GM23338 (cell line): Measurements from ENCODE around the gene ZNF334. TPM values are rescaled to one million over a fixed set of nuclear protein-coding genes. Genes with fewer than 3 reads are reported as not detected.

ENCODE experiments used
- ATAC-seq: fragments of 200-7000 bp; cut with Tn5 transposase; 3 replicates; pipeline ENCODE4 v1.9.1; 2020
- DNase-seq: peaks from one replicate; pipeline ENCODE4 v3.0.0-alpha.2; 2015; ENCODE audit warnings: low spot score
- H2AFZ ChIP-seq: fragments of 200-600 bp; sonication (generic); 2 replicates; pipeline ENCODE4 v1.8.0; 2016; ENCODE audit warnings: antibody characterized with exemption, mild to moderate bottlenecking, moderate library complexity
- H3F3A ChIP-seq: fragments of 200-600 bp; sonication (generic); replicated peaks from 2 replicates; pipeline ENCODE4 v1.8.0; 2017; ENCODE audit warnings: antibody characterized with exemption, mixed run types, low read depth
- H3K27ac ChIP-seq: fragments of 200-600 bp; sonication (generic); 2 replicates; pipeline ENCODE4 v1.6.1; 2016; ENCODE audit warnings: low read depth
- H3K27me3 ChIP-seq: fragments of 200-600 bp; sonication (generic); 2 replicates; pipeline ENCODE4 v1.8.0; 2016; ENCODE audit warnings: mild to moderate bottlenecking, mixed run types, moderate library complexity; ENCODE audit not compliant: insufficient read depth
- H3K36me3 ChIP-seq: fragments of 200-600 bp; sonication (generic); 2 replicates; pipeline ENCODE4 v1.8.0; 2016; ENCODE audit warnings: mild to moderate bottlenecking; ENCODE audit not compliant: insufficient read depth
- H3K4me1 ChIP-seq: fragments of 200-600 bp; sonication (generic); 2 replicates; pipeline ENCODE4 v1.8.0; 2016; ENCODE audit warnings: mild to moderate bottlenecking, moderate library complexity; ENCODE audit not compliant: insufficient read depth
- H3K4me2 ChIP-seq: fragments of 200-600 bp; sonication (generic); 2 replicates; pipeline ENCODE4 v1.7.1; 2017; ENCODE audit warnings: mixed run types
- H3K4me3 ChIP-seq: fragments of 200-600 bp; sonication (generic); 2 replicates; pipeline ENCODE4 v1.6.1; 2016; ENCODE audit warnings: mixed run types
- H3K79me2 ChIP-seq: fragments of 200-600 bp; sonication (generic); replicated peaks from 2 replicates; pipeline ENCODE4 v1.8.0; 2017; ENCODE audit warnings: mild to moderate bottlenecking; ENCODE audit not compliant: insufficient read depth
- H3K9me2 ChIP-seq: fragments of 200-600 bp; sonication (generic); 2 replicates; pipeline ENCODE4 v1.8.0; 2017; ENCODE audit not compliant: insufficient read depth
- H4K20me1 ChIP-seq: fragments of 200-600 bp; sonication (generic); replicated peaks from 2 replicates; pipeline ENCODE4 v1.8.0; 2017; ENCODE audit warnings: mild to moderate bottlenecking; ENCODE audit not compliant: insufficient read depth
- H3K27ac Mint-ChIP-seq: 2 replicates; pipeline ENCODE4 v1.8.0; 2020; ENCODE audit warnings: inconsistent platforms, mild to moderate bottlenecking, moderate library complexity, mixed read lengths
- H3K27me3 Mint-ChIP-seq: 3 replicates; pipeline ENCODE4 v1.8.0; 2022; ENCODE audit warnings: low read depth, mild to moderate bottlenecking, moderate library complexity, mixed read lengths, inconsistent platforms; ENCODE audit not compliant: insufficient read depth, poor library complexity
- H3K36me3 Mint-ChIP-seq: 3 replicates; pipeline ENCODE4 v1.8.0; 2021; ENCODE audit warnings: low read depth, mild to moderate bottlenecking, inconsistent platforms, moderate library complexity, mixed read lengths
- H3K4me1 Mint-ChIP-seq: 3 replicates; pipeline ENCODE4 v1.8.0; 2020; ENCODE audit warnings: mild to moderate bottlenecking, inconsistent platforms, mixed read lengths
- H3K4me3 Mint-ChIP-seq: 3 replicates; pipeline ENCODE4 v1.8.0; 2021; ENCODE audit warnings: moderate library complexity, mild to moderate bottlenecking, inconsistent platforms, mixed read lengths
- H3K9me3 Mint-ChIP-seq: 3 replicates; pipeline ENCODE4 v1.8.0; 2020; ENCODE audit warnings: moderate library complexity, mild to moderate bottlenecking, inconsistent platforms, mixed read lengths
- CREB1 ChIP-seq: fragments of 250-450 bp; sonication (Bioruptor Pico); IDR thresholded peaks from 2 replicates; pipeline ENCODE4 v1.5.0; 2020; ENCODE audit warnings: low read depth, mild to moderate bottlenecking, moderate library complexity
- CTCF ChIP-seq, 2 experiments: fragments of 200-600 bp in 1 of 2; sonication (generic) in 1 of 2; conservative IDR thresholded peaks; 2 replicates each; pipeline versions ENCODE4 v1.5.1 to v1.6.1; 2016 to 2017; ENCODE audit warnings: antibody characterized with exemption in 2 of 2, low read depth in 2 of 2, mild to moderate bottlenecking in 2 of 2, moderate library complexity in 1 of 2
- EZH2 ChIP-seq: fragments of 200-600 bp; sonication (generic); IDR thresholded peaks from one replicate; pipeline ENCODE4 v1.8.0; 2017; ENCODE audit warnings: antibody characterized with exemption, mild to moderate bottlenecking, low read depth; ENCODE audit not compliant: unreplicated experiment
- EZH2phosphoT487 ChIP-seq: fragments of 200-600 bp; sonication (generic); IDR thresholded peaks from one replicate; pipeline ENCODE4 v1.8.1; 2018; ENCODE audit warnings: antibody characterized with exemption; ENCODE audit not compliant: unreplicated experiment
- JUNB ChIP-seq: IDR thresholded peaks from one replicate; pipeline ENCODE4 v1.6.1; 2016; ENCODE audit warnings: antibody characterized with exemption; ENCODE audit not compliant: unreplicated experiment
- NANOG ChIP-seq: IDR thresholded peaks from 2 replicates; pipeline ENCODE4 v1.6.1; 2016; ENCODE audit warnings: antibody characterized with exemption, borderline replicate concordance
- POLR2AphosphoS5 ChIP-seq: IDR thresholded peaks from 2 replicates; pipeline ENCODE4 v1.6.1; 2016; ENCODE audit warnings: antibody characterized with exemption, low read depth
- ZNF114 ChIP-seq: fragments of 250-450 bp; sonication (Bioruptor Pico); IDR thresholded peaks from 2 replicates; pipeline ENCODE4 v1.5.0; 2020; ENCODE audit warnings: mild to moderate bottlenecking, moderate library complexity
- ZNF331 ChIP-seq: fragments of 250-450 bp; sonication (Bioruptor Pico); IDR thresholded peaks from 2 replicates; pipeline ENCODE4 v1.5.0; 2020; ENCODE audit warnings: low read depth, mild to moderate bottlenecking, moderate library complexity
- polyA plus RNA-seq: library from polyadenylated mRNA; unstranded; fragments of >200 nt; fragmentation: Nextera tagmentation; extraction: Ambion mirVana; gene quantifications from 2 replicates; pipeline ENCODE4 v1.2.1, GENCODE V29; 2016
- total RNA-seq: library from RNA; depleted of rRNA; stranded (reverse); fragments of >200 nt; shearing (Covaris generic); gene quantifications from 2 replicates; pipeline ENCODE4 v1.2.3, GENCODE V29; 2014
- TF ChIP-seq, protein P1 (sequence below): IDR thresholded peaks from 2 replicates; pipeline ENCODE4 v1.6.1; 2016; ENCODE audit warnings: antibody characterized with exemption
- TF ChIP-seq, protein P2 (sequence below): fragments of 250-450 bp; sonication (Bioruptor Pico); IDR thresholded peaks from 2 replicates; pipeline ENCODE4 v1.5.0; 2020; ENCODE audit warnings: mild to moderate bottlenecking, moderate library complexity

Gene ZNF334
- total and polyA plus RNA-seq, 2 experiments from 2014 or later: 12.4 to 19.1 TPM

GRCh38 chr20:46461808-46462207 is 51.6 kb downstream of the ZNF334 start:
- ATAC-seq (no peak), DNase-seq (no peak)
- no peak overlapping the region for H3K27ac Mint-ChIP-seq
- TF ChIP-seq POLR2AphosphoS5 (no peak), ZNF331 (CRISPR knock-in tag) (no peak), ZNF114 (CRISPR knock-in tag) (no peak), NANOG (no peak), JUNB (no peak), CREB1 (CRISPR knock-in tag) (no peak), EZH2phosphoT487 (no peak), CTCF (conservative IDR thresholded peaks at IDR 0.05; ENCODE audit: low read depth in 2 of 2) (no peak), EZH2 (no peak)
- TF ChIP-seq, protein P1, sequence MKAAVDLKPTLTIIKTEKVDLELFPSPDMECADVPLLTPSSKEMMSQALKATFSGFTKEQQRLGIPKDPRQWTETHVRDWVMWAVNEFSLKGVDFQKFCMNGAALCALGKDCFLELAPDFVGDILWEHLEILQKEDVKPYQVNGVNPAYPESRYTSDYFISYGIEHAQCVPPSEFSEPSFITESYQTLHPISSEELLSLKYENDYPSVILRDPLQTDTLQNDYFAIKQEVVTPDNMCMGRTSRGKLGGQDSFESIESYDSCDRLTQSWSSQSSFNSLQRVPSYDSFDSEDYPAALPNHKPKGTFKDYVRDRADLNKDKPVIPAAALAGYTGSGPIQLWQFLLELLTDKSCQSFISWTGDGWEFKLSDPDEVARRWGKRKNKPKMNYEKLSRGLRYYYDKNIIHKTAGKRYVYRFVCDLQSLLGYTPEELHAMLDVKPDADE: no peak
- TF ChIP-seq, protein P2, sequence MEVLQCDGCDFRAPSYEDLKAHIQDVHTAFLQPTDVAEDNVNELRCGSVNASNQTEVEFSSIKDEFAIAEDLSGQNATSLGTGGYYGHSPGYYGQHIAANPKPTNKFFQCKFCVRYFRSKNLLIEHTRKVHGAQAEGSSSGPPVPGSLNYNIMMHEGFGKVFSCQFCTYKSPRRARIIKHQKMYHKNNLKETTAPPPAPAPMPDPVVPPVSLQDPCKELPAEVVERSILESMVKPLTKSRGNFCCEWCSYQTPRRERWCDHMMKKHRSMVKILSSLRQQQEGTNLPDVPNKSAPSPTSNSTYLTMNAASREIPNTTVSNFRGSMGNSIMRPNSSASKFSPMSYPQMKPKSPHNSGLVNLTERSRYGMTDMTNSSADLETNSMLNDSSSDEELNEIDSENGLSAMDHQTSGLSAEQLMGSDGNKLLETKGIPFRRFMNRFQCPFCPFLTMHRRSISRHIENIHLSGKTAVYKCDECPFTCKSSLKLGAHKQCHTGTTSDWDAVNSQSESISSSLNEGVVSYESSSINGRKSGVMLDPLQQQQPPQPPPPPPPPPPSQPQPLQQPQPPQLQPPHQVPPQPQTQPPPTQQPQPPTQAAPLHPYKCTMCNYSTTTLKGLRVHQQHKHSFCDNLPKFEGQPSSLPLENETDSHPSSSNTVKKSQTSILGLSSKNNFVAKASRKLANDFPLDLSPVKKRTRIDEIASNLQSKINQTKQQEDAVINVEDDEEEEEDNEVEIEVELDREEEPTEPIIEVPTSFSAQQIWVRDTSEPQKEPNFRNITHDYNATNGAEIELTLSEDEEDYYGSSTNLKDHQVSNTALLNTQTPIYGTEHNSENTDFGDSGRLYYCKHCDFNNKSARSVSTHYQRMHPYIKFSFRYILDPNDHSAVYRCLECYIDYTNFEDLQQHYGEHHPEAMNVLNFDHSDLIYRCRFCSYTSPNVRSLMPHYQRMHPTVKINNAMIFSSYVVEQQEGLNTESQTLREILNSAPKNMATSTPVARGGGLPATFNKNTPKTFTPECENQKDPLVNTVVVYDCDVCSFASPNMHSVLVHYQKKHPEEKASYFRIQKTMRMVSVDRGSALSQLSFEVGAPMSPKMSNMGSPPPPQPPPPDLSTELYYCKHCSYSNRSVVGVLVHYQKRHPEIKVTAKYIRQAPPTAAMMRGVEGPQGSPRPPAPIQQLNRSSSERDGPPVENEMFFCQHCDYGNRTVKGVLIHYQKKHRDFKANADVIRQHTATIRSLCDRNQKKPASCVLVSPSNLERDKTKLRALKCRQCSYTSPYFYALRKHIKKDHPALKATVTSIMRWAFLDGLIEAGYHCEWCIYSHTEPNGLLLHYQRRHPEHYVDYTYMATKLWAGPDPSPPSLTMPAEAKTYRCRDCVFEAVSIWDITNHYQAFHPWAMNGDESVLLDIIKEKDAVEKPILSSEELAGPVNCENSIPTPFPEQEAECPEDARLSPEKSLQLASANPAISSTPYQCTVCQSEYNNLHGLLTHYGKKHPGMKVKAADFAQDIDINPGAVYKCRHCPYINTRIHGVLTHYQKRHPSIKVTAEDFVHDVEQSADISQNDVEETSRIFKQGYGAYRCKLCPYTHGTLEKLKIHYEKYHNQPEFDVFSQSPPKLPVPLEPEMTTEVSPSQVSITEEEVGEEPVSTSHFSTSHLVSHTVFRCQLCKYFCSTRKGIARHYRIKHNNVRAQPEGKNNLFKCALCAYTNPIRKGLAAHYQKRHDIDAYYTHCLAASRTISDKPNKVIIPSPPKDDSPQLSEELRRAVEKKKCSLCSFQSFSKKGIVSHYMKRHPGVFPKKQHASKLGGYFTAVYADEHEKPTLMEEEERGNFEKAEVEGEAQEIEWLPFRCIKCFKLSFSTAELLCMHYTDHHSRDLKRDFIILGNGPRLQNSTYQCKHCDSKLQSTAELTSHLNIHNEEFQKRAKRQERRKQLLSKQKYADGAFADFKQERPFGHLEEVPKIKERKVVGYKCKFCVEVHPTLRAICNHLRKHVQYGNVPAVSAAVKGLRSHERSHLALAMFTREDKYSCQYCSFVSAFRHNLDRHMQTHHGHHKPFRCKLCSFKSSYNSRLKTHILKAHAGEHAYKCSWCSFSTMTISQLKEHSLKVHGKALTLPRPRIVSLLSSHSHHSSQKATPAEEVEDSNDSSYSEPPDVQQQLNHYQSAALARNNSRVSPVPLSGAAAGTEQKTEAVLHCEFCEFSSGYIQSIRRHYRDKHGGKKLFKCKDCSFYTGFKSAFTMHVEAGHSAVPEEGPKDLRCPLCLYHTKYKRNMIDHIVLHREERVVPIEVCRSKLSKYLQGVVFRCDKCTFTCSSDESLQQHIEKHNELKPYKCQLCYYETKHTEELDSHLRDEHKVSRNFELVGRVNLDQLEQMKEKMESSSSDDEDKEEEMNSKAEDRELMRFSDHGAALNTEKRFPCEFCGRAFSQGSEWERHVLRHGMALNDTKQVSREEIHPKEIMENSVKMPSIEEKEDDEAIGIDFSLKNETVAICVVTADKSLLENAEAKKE: no peak
- H3K9me3 Mint-ChIP-seq: peaks cover 22% of the 10 kb centered on the region
- Histone ChIP-seq H3K79me2 (no peaks in the 10 kb centered on the region), H4K20me1 (no peaks in the 10 kb centered on the region), H3K4me2 (no peak overlapping the region), H3K4me1 (peaks cover 17% of the 10 kb centered on the region), H3K9me2 (no peaks in the 10 kb centered on the region; the same call in 1 of the 2 replicates), H3F3A (no peaks in the 10 kb centered on the region; the same call in 1 of the 2 replicates), H3K36me3 (peaks cover 5% of the 10 kb centered on the region; the same call in 1 of the 2 replicates), H3K27ac (no peak overlapping the region), H2AFZ (no peak overlapping the region), H3K4me3 (no peak overlapping the region), H3K27me3 (no peaks in the 10 kb centered on the region)
- H3K4me1 Mint-ChIP-seq: peaks cover 18% of the 10 kb centered on the region; the same call in 2 of the 3 replicates
- H3K4me3 Mint-ChIP-seq: no peak overlapping the region
- peaks cover 4% of the 10 kb centered on the region for H3K27me3 Mint-ChIP-seq
- H3K36me3 Mint-ChIP-seq: peaks cover 20% of the 10 kb centered on the region
